Measurements from ENCODE around the gene CEP89.

GRCh38 chr19:32928806-32929205 is 43.0 kb downstream of the CEP89 start:
- TF ChIP-seq, protein P1, sequence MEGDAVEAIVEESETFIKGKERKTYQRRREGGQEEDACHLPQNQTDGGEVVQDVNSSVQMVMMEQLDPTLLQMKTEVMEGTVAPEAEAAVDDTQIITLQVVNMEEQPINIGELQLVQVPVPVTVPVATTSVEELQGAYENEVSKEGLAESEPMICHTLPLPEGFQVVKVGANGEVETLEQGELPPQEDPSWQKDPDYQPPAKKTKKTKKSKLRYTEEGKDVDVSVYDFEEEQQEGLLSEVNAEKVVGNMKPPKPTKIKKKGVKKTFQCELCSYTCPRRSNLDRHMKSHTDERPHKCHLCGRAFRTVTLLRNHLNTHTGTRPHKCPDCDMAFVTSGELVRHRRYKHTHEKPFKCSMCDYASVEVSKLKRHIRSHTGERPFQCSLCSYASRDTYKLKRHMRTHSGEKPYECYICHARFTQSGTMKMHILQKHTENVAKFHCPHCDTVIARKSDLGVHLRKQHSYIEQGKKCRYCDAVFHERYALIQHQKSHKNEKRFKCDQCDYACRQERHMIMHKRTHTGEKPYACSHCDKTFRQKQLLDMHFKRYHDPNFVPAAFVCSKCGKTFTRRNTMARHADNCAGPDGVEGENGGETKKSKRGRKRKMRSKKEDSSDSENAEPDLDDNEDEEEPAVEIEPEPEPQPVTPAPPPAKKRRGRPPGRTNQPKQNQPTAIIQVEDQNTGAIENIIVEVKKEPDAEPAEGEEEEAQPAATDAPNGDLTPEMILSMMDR (conservative IDR thresholded peaks at IDR 0.05; ENCODE audit: low read depth, low read length) = no peak
- TF ChIP-seq SMC3 (IDR thresholded peaks at IDR 0.05; ENCODE audit: low read depth, low read length) = no peak
- no peak for TF ChIP-seq POLR2A (IDR thresholded peaks at IDR 0.05; ENCODE audit: low read depth, low read length)
- no peak for TF ChIP-seq RAD21 (IDR thresholded peaks at IDR 0.05; ENCODE audit: low read length)
- TF ChIP-seq USF2 (IDR thresholded peaks at IDR 0.05; ENCODE audit: low read depth, low read length) = no peak
- TF ChIP-seq MXI1 (IDR thresholded peaks at IDR 0.05; ENCODE audit: borderline replicate concordance, low read depth, low read length) = no peak
- TF ChIP-seq MAZ (IDR thresholded peaks at IDR 0.05; ENCODE audit: borderline replicate concordance, low read depth, low read length) = no peak
- no peak for TF ChIP-seq CEBPB (IDR thresholded peaks at IDR 0.05; ENCODE audit: low read depth, low read length)
- no peak for TF ChIP-seq CHD1 (IDR thresholded peaks at IDR 0.05; ENCODE audit: low read depth, low read length)
- TF ChIP-seq BHLHE40 (IDR thresholded peaks at IDR 0.05; ENCODE audit: low read depth, low read length) = no peak
- no peak for TF ChIP-seq RFX5 (IDR thresholded peaks at IDR 0.05; ENCODE audit: low read depth, low read length)
- no peak for TF ChIP-seq NFE2L2 (IDR thresholded peaks at IDR 0.05; ENCODE audit: low read depth, low read length)
- TF ChIP-seq MAFK (IDR thresholded peaks at IDR 0.05; ENCODE audit: low read depth, low read length) = no peak
- no peak for TF ChIP-seq RCOR1 (IDR thresholded peaks at IDR 0.05; ENCODE audit: insufficient replicate concordance, low read length)

Data from IMR-90 (cell line).